Measurements from ENCODE around the gene PAGR1.
A peak's percentile ranks its signal among the peaks of the same experiment; 100 is the strongest.
"Not testable (repeated sequence)": the region's sequence is repeated elsewhere in the genome, so short reads cannot be mapped to it uniquely, and the experiment has no call there.

The PAGR1 gene

GRCh38 chr16:29812754-29813643 lies 3.0 kb upstream of the PAGR1 start:
- no peak for DNase-seq (ENCODE audit: low read depth in 2 of 2)

GRCh38 chr16:29813644-29814562 lies 2.0 kb upstream of the PAGR1 start:
- no peak for DNase-seq (ENCODE audit: low read depth in 2 of 2)

DNA sequence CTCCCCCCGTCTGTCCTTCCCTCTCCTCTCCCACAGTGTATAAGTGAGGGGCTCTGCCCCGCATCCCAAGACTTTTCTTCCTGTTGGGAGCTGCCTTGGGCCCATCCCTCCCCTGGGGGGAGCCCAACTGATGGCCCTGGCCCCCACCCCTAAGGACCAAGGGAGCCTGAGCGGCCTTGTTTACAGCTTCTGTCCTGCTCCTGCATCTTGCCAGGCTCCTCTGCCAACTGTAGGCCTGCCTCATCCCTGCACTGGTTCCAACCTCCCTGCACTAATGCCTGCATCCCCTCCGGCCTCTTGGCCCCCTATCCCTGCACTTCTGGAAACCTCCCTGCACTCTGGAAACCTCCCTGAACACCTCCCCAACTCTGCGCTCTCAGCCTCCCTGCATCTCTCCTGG lies 1.4 kb upstream of the PAGR1 start:
- DNase-seq (ENCODE audit: low read depth in 2 of 2) = no peak

DNA sequence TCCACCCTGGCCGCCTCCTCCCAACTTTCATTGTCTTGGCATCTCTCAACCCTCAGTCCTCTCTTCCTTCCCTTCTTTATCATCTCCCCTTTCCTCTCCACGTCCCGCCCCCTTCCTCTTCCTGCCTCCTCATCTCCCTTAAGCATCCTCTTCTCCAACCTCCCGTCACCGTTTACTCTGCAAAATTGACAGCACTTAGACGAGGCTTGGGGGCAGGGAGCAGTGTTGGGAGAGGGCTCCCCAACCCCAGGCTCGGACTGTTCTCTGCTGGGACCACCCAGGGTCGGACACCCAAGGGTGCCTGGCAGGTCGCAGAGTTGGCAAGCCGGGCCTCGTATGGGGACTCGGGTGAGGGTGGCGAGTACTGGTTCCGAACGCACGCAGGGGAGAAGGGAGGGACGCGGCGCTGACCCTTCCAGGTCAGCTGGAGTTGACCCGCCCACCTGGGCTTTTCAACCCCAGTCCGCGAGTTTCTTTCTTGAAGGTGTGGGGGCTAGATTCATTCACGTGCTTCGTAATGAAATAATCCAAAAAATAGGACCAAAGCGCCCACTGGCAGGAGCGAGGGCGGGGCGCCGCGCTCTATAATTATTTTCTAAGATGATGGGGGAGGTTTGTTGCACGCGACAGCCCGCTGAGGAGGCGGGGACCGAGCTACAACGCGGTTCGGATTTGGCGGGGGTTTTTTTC lies 775 bp upstream of the PAGR1 start:
- DNase-seq (ENCODE audit: low read depth in 2 of 2) = no peak

- no peak for DNase-seq (ENCODE audit: low read depth in 2 of 2)
These were observed 916 bp downstream of the PAGR1 start for GRCh38 chr16:29816694-29817441.

DNA sequence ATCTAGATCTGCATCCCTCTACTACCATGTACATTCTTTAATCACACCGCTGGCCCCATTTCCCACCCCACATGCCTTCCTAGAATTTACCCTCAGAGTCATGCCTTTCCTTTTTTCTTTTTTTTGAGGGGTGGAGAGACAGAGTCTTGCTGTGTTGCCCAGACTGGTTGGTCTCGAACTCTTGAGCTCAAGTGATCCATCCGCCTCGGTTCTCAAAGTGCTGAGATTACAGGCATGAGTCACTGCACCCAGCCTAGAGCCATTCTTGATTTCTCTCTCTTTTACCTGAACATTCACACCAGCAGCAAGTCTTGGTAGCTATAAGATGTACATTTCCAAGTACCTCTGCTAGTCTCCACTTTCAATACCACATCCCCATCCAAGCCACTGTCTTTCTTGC lies 2.1 kb downstream of the PAGR1 start:
- DNase-seq (ENCODE audit: low read depth in 2 of 2) = no peak

- no peak for DNase-seq (ENCODE audit: low read depth in 2 of 2)
These were observed 3.6 kb downstream of the PAGR1 start for GRCh38 chr16:29819506-29819905.

DNA sequence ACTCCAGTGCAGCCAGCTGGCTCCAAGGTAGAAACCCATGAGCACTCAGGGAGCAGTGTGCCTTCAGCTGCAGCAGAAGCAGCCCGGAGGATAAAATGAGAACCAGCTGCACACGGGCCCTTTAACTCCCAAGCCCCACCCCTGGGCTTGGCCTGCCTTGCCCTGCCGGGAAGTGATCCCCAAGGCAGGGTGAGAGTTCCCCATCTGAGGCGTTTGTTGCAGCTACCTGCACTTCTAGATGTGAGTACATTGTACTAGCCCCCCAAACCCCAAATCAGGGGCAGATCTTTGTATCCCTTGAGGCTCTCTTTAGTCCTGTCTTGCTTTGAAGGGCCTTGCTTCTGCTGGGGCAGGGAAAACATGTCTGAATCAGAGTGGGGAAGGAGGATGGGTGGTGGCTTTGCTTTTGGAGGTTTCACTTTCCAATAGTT lies 4.3 kb downstream of the PAGR1 start, which contains the start of gene MVP:
Gene MVP, plus strand, starts transcription at position 192 of the 431 bp plus-strand sequence. CDS start 10,088 bp downstream, outside the sequence.
- DNase-seq (ENCODE audit: low read depth in 2 of 2) = no peak

GRCh38 chr16:29820730-29821642 lies 5.0 kb downstream of the PAGR1 start:
- DNase-seq (ENCODE audit: low read depth in 2 of 2) = no peak

DNA sequence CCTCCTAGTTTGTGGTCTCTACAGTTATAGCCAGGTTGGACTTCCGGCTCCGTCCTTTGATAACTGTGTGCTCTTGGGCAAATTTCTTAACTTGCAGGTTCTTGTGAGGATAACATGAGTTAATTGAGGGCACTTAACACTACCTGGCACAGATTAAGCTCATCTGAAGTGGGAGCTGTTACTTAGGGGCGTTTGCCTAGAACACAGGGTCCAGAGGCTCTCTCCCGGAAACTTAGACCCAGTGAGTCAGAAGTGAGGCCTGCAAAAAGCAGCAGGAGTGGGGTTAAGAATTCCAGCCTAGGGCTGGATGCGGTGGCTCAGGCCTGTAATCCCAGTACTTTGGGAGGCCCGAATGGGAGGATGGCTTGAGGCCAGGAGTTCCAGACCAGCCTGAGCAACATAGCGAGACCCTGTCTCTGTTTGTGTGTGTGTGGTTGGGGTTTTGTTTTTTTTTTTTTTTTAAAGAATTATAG lies 5.7 kb downstream of the PAGR1 start:
- DNase-seq (ENCODE audit: low read depth in 2 of 2) = no peak

- no peak for DNase-seq (ENCODE audit: low read depth in 2 of 2)
These were observed 8.7 kb downstream of the PAGR1 start for GRCh38 chr16:29824589-29825144.

DNA sequence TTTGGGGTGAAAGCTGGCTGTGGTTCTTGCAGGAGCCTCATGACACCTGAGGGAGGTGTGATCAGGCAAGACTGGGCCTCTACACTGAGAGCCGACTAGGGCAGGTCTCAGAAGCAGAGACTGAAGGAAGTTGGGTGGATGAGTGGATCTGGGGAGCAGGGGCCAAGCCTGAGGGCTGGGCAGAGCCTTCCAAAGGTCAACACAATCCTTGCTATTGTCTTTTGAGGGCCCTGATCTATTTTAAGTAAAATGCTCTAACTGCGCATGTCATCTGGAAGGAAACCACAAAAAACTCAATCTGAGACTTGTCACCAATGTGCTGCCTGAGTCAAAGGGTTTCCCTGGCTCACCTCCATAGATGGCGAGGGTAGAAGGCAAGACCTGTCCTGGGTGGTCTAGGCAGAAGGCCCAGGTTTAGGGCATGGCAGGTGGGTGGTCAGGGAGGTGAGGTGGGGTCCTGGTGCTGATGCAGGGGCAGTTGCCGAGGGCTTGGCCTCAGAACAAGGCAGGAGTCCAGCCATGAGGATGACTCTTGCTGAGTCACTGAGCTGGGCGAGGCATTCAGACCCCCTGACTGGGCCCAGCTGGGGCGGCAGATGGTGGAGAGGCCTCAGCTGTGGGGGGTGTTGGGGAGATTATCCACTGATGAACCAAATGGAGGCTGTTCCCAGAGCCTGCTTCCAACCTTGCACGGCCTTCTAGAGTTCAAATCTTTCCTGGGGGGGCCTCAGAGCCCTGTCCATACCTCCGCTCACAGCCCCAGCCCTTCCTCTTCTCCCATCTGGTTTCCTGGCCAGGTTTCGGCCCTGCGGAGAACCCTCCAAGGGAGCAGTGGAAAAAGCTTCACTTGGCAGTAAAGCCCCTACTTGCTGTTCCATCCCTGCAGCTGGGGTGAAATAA lies 9.4 kb downstream of the PAGR1 start:
- DNase-seq (ENCODE audit: low read depth in 2 of 2) = peak in 1 of 2 experiments; percentile 51

- DNase-seq (ENCODE audit: low read depth in 2 of 2) = no peak
These were observed 10.4 kb downstream of the PAGR1 start for GRCh38 chr16:29826342-29826695.

DNA sequence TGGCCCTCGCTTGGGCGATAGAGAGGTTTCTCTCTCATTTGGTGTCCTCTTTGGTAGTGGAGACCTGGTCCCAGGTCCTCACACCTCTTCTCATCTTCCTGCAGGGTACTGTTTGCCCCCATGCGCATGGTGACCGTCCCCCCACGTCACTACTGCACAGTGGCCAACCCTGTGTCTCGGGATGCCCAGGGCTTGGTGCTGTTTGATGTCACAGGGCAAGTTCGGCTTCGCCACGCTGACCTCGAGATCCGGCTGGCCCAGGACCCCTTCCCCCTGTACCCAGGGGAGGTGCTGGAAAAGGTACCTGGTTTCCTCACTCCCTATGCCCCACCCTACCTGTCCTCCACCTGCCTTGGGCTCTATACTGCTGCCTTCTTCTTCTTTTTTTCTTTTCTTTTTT lies 14.8 kb downstream of the PAGR1 start:
- DNase-seq (ENCODE audit: low read depth in 2 of 2) = no peak

DNA sequence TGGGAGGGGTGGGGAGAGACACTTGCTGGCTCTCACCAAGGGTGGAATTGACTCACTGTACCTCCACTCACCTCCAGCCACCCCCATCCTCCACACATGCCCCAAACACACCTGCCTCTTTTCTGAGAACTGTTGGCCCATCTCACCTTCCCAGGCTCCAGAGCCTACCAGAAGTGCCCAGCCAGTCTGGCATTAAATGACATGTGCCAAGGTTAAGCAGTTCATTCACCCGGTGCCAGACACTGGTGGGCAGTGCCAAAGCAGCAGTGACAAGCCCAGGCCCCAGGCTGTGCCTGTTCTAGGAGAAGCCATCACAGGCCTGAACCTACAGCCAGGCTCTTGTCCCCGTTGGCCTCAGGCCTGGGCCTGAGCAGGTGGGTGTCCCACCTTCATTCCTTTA lies 15.5 kb downstream of the PAGR1 start:
- DNase-seq (ENCODE audit: low read depth in 2 of 2) = no peak

DNA sequence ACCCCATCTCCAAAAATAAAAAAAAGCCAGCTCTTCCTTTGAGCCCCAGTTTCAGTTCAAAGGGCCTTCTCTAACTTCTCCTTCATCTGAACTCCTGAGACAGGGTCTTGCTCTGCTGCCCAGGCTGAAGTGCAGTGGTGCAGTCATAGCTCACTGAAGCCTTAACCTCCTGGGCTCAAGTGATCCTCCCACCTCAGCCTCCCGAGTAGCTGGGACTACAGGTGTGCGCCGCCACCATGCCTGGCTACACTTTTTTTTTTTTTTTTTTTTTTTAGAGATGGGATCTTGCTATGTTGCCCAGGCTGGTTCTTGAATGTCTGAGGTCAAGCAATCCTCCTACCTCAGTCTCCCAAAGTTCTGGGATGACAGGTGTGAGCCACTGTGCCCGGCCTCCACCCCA lies 17.3 kb downstream of the PAGR1 start:
- not testable (repeated sequence) for DNase-seq (ENCODE audit: low read depth in 2 of 2)

DNA sequence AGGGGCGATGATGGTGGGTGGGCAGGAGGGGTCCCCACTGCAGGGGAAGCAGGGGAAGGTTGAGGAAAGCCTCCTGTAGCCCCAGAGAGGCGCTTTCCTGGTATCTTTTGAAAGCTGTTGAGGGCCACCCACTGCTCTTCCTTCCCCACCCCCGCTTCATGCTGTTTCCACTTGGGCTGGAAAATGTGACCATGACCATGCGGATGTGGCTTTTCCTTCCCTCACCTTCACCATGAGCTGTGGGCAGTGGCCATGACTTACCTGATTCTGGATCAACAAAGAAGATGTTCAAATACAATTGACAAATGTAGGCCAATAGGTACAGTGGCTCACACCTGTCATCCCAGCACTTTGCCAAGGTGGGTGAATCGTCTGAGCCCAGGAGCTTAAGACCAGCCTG lies 18.1 kb downstream of the PAGR1 start:
- DNase-seq (ENCODE audit: low read depth in 2 of 2) = no peak

GRCh38 chr16:29835926-29836325 lies 20.0 kb downstream of the PAGR1 start:
- no peak for DNase-seq (ENCODE audit: low read depth in 2 of 2)

DNA sequence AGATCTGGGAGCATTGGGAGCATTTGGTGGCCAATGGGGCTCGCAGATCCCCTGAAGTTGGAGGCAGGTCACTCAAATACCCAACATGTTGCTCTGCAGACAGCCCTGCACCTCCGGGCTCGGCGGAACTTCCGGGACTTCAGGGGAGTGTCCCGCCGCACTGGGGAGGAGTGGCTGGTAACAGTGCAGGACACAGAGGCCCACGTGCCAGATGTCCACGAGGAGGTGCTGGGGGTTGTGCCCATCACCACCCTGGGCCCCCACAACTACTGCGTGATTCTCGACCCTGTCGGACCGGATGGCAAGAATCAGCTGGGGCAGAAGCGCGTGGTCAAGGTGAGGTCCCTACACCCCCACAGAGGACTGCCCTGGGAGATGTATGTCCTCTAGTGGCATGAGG lies 20.7 kb downstream of the PAGR1 start:
- no peak for DNase-seq (ENCODE audit: low read depth in 2 of 2)
